Loucy (cell line): ENCODE data around the gene KCNQ5.

Experiments used
- EZH2phosphoT487 ChIP-seq: fragments of 200-600 bp; IDR thresholded peaks from 2 replicates; pipeline ENCODE4 v1.6.1; 2018; ENCODE audit warnings: antibody characterized with exemption, mild to moderate bottlenecking, moderate library complexity, borderline replicate concordance
- TF ChIP-seq, protein P1 (sequence below): fragments of 200-600 bp; sonication (generic); conservative IDR thresholded peaks from 2 replicates; pipeline ENCODE4 v1.5.1; 2014; ENCODE audit warnings: mild to moderate bottlenecking, antibody characterized with exemption, low read length

DNA sequence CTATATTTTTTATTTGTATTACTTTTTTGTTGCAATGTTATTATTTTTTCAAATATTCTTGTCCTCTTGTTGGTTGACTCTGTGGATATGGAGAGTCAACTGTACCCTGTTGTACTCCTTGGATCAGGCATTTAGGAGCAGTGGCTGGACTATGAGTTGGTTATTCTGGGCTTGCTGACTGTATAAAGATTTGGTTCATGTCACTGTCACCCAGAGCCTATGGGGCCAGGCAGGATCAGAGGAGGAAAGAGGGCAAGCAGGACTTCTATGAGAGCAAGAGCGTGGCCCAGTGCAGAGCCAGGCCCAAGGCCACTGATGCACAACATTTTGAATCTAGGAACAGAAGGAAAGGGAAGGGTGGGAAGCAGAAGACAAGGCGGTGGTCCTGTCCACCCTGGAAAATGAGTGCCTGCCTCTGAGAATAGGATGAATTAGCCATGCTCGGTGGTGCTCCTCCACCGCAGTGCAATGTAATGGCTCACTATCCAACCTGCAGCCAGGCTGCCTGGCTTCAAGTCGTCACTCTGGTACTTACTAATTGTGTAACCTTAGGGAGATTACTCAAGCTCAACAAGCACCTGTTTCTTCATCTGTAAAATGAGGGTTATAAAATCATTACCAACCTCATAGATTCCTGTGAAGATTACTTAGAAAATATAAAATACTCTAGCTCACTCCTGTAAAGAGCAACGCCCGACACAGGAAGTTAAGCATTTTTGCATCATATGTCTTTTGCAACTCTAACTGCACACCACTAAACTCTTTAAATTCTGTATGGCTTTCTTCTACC is 192.1 kb downstream of the KCNQ5 start:
- no peak for TF ChIP-seq EZH2phosphoT487
- TF ChIP-seq, protein P1, sequence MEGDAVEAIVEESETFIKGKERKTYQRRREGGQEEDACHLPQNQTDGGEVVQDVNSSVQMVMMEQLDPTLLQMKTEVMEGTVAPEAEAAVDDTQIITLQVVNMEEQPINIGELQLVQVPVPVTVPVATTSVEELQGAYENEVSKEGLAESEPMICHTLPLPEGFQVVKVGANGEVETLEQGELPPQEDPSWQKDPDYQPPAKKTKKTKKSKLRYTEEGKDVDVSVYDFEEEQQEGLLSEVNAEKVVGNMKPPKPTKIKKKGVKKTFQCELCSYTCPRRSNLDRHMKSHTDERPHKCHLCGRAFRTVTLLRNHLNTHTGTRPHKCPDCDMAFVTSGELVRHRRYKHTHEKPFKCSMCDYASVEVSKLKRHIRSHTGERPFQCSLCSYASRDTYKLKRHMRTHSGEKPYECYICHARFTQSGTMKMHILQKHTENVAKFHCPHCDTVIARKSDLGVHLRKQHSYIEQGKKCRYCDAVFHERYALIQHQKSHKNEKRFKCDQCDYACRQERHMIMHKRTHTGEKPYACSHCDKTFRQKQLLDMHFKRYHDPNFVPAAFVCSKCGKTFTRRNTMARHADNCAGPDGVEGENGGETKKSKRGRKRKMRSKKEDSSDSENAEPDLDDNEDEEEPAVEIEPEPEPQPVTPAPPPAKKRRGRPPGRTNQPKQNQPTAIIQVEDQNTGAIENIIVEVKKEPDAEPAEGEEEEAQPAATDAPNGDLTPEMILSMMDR = no peak
